Right renal cortex interstitium (tissue), 3 donors: ENCODE data around the gene PIGC. TPM values are rescaled to one million over a fixed set of nuclear protein-coding genes. Genes with fewer than 3 reads are reported as not detected.
A peak's percentile ranks its signal among the peaks of the same experiment; 100 is the strongest.
"Not testable (repeated sequence)": the region's sequence is repeated elsewhere in the genome, so short reads cannot be mapped to it uniquely, and the experiment has no call there.

Experiments
- DNase-seq, 3 donors: peaks; one replicate each; pipeline ENCODE4 v3.0.0-alpha.2; 2013; ENCODE audit warnings: low read depth in 3 of 3, low spot score in 2 of 3
- polyA plus RNA-seq, 3 donors: library from polyadenylated mRNA; unstranded; fragments of 120-200 nt; gene quantifications; one replicate each; pipeline ENCODE4 v1.2.1, GENCODE V29; 2013; ENCODE audit not compliant: insufficient read length in 3 of 3

PIGC gene
- polyA plus RNA-seq, 3 donors, result 52.1 to 56.6 (median 55.0) TPM

DNA sequence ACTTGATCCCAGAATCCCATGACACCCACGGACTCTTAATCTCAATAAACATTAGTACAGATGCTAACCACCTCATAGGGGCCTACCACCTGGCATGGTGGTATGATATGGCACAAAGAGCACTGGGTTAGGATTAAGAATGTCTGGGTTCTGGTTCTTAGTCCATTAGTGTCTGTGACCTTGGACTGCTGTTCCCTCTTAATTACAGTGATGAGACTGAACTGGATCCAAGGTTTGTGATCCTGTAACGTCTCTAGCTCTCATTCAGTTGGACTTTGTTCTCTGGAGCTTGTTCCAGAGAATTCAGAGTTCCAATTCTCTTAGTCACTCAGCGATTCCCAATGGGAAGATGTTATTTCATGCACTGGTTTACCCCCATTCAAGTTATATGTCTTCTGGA lies 23.6 kb upstream of the PIGC start:
- no peak for DNase-seq

- DNase-seq, result no peak
These were observed 23.0 kb upstream of the PIGC start for GRCh38 chr1:172466795-172467407.

GRCh38 chr1:172465617-172466016 lies 21.7 kb upstream of the PIGC start:
- no peak for DNase-seq

DNA sequence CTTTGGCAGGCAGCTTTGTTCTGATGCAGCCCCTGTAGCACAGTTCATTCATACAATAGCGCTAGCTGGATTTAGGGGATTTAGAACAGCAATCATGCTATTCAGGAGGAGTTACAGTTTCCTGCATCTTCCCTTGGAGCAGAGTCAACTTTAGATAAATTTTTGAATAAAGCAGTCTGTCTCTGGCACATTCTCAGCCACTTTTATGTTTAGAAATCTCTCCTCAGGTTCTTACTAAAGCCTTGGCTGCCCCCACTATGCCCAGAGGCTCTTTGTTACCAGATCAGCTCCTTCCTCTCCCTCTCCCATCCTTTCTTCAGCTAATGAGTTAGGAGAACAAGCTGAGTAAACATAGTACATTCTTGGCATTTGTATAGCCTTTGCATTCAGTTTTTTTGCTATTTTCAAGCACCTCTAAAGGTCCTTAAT lies 17.0 kb upstream of the PIGC start:
- DNase-seq, result no peak

DNA sequence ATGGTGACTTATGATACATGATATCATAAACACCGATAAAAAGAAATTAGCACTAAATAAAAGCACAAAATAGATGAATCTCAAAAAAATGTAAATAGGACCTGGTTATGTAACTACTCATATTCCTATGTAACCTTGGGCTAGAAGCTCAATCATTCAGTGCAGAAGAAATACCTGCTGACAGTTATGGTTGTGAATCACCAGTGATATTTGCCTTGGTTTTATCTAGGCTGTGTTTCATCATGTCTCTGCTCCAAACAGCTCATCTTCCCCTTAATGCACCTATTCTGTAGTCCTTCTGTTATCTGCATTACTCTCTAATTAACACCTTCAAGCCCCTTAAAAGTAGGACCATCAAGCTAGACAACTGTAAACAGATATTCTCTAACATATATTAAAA lies 16.3 kb upstream of the PIGC start:
- no peak for DNase-seq

DNA sequence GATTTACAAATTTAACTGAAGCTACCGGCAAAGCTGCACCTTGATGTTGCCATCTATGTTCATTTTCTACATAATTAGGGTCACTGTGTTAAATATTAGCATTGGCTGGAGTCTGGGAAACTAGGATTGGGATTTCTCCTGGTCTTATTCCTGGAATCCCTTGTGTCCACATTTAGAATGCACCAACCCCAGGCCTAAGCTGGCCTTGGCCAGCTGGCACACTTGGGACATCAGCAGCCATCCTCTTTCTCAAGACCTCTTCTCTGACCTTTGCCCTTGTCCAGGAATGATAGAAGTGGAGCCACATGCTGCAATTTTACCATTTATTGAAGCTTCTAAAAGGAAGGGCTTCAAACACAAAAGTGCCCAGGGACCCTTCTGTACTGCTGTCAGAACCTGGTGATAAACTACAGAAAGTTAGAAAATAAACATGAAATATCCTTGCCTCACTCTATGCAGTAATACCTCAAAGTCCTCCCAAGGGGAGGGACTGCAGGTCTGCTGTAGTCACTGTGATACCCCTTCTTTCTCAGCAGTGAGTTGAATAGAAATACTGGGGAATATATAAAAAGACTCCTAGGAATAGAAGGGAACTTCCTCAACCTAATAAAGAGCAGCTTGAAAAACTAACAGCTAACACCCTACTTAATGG lies 13.7 kb upstream of the PIGC start:
- no peak for DNase-seq

DNA sequence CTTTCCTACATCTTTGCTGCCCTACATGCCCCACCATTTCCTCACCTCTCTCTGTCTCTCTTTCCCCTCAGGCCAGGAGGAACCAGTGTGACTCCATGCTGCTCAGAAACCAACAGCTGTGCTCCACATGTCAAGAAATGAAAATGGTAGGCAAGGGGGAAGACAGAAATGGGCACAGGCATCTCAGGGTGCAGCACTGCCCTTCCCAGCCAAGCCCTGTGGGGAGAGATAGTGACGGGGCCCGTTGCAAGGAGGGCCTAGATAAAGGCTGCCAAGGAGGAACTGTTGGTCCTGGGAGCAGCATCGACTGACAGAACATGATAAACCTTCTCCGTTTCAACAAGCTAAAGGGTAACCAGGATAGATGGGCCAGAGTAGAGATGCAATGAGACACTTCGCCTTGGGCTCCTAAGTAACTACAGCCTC lies 12.5 kb upstream of the PIGC start:
- DNase-seq, result no peak

DNA sequence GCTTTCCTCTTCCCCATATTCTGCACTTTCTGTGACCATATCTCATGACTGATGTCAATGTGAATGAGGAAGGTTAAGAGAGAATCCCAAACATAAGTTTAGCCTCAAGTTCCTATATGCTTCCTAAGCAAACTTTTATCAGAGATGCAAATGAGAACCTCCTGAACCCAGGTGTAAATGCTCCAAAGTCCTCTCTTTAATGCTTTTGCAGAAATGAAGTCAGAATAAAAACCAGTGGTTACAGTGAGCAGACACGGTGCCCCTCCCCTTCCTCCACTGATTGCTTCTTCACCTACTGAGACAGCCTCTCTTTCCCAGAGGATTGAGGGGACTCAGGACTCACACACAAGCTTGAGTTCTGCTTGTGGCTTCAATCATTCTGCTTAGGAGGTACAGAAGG lies 11.6 kb upstream of the PIGC start:
- DNase-seq, result no peak

- no peak for DNase-seq
These were observed 9.7 kb upstream of the PIGC start for GRCh38 chr1:172453607-172454006.

GRCh38 chr1:172453153-172453545 lies 9.3 kb upstream of the PIGC start:
- DNase-seq, result no peak

GRCh38 chr1:172452536-172453152 lies 8.8 kb upstream of the PIGC start:
- no peak for DNase-seq

DNA sequence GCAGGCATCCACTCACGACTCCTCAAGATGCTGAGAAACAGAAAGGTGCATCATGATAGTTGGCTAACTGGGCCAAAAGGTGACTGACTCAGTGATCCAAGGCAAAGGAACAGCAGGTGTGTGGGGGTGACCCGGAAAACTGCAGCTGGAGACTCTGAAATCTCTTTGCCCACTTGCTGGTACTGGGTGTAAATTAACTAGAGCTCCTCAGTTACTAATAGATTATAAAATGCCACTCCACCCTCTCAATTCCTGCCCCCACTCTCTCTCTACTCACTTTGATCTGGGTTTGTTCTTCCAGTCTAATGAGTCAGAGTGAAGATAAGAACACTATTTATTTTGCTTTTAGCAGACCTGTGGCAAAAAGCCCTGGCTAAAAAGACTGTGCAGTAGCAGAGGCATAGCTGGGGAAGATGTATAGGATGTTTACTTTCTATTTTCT lies 7.2 kb upstream of the PIGC start:
- no peak for DNase-seq

- no peak for DNase-seq
These were observed 6.6 kb upstream of the PIGC start for GRCh38 chr1:172450524-172450885.

- DNase-seq, result peak in 2 of 3 donors; percentile 31 to 32
These were observed 6.0 kb upstream of the PIGC start for GRCh38 chr1:172449585-172450523.

GRCh38 chr1:172448995-172449584 lies 5.2 kb upstream of the PIGC start:
- no peak for DNase-seq

GRCh38 chr1:172447641-172448040 lies 3.8 kb upstream of the PIGC start:
- no peak for DNase-seq

- DNase-seq, result no peak
These were observed 2.7 kb upstream of the PIGC start for GRCh38 chr1:172446547-172446946.

GRCh38 chr1:172442843-172443565 lies 865 bp downstream of the PIGC start:
- no peak for DNase-seq

- no peak for DNase-seq
These were observed 1.5 kb downstream of the PIGC start for GRCh38 chr1:172442404-172442803.

DNA sequence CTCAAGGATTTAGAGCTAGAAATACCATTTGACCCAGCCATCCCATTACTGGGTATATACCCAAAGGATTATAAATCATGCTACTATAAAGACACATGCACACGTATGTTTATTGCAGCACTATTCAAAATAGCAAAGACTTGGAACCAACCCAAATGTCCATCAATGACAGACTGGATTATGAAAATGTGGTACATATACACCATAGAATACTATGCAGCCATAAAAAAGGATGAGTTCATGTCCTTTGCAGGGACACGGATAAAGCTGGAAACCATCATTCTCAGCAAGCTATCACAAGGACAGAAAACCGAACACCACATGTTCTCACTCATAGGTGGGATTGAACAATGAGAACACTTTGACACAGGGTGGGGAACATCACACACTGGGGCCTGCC lies 6.7 kb downstream of the PIGC start:
- DNase-seq, result not testable (repeated sequence)
